ENCODE measurements around the gene TLCD5. TPM values are rescaled to one million over a fixed set of nuclear protein-coding genes. Genes with fewer than 3 reads are reported as not detected.
A peak's percentile ranks its signal among the peaks of the same experiment; 100 is the strongest.

Gene TLCD5
- total RNA-seq, 1 donor from 2014 or later: 11.6 TPM

GRCh38 chr11:120302001-120302805 is 22.9 kb upstream of the TLCD5 start:
- Mint-ChIP-seq H3K4me1 (ENCODE audit: unreplicated experiment) (peaks cover 16% of the 10 kb centered on the region), H3K9me3 (no peaks in the 10 kb centered on the region), H3K27ac (peak overlapping the region; percentile 91), H3K27me3 (peaks cover 17% of the 10 kb centered on the region), H3K36me3 (no peaks in the 10 kb centered on the region), H3K4me3 (peak overlapping the region; percentile 19)
- no peak for DNase-seq (ENCODE audit: extremely low spot score, unreplicated experiment)
- TF ChIP-seq CTCF (conservative IDR thresholded peaks at IDR 0.05): no peak

DNA sequence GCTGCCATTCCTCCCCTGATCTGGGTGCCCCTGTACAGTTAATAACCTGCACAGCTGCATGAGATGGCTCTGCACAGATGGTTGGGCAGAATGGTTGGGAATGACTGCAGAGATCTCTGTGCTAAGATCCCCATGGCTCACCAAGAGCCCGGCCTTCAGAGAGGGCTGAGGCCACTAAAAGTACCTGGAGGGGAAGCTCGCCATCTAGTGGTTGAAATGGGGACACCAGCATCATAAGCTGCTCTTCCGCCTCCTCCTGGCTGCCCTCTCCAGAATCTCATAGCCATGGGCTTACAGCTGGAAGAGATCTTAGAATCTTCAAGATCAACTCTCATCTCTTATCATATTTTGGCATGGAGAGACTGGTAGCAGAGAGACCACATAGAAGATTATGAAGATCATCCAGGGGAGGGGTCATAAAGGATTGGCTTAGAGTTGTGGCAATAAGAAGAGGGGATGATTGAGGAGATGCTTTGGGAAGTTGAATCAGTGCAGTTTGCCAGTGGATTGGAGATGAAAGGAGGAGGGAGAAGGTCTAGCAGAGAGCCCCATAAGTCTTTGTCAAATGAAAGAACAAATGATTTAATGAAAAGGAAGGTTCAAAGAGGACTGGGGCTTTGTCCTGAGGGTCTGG is 22.0 kb upstream of the TLCD5 start:
- Mint-ChIP-seq H3K27me3 (peaks cover 14% of the 10 kb centered on the region), H3K36me3 (no peaks in the 10 kb centered on the region), H3K4me1 (ENCODE audit: unreplicated experiment) (peaks cover 16% of the 10 kb centered on the region), H3K27ac (peak overlapping the region; percentile 96), H3K9me3 (no peaks in the 10 kb centered on the region), H3K4me3 (no peak overlapping the region)
- peak; percentile 95 for TF ChIP-seq CTCF (conservative IDR thresholded peaks at IDR 0.05)
- DNase-seq (ENCODE audit: extremely low spot score, unreplicated experiment): no peak

GRCh38 chr11:120304526-120304925 is 20.6 kb upstream of the TLCD5 start:
- H3K36me3 Mint-ChIP-seq: no peaks in the 10 kb centered on the region
- H3K9me3 Mint-ChIP-seq: no peaks in the 10 kb centered on the region
- TF ChIP-seq CTCF (conservative IDR thresholded peaks at IDR 0.05): no peak
- DNase-seq (ENCODE audit: extremely low spot score, unreplicated experiment): no peak
- H3K27me3 Mint-ChIP-seq: peaks cover 6% of the 10 kb centered on the region
- H3K27ac Mint-ChIP-seq: peak overlapping the region; percentile 96
- H3K4me1 Mint-ChIP-seq (ENCODE audit: unreplicated experiment): peaks cover 16% of the 10 kb centered on the region
- peak overlapping the region; percentile 68 for H3K4me3 Mint-ChIP-seq

- H3K9me3 Mint-ChIP-seq: no peaks in the 10 kb centered on the region
- no peak for DNase-seq (ENCODE audit: extremely low spot score, unreplicated experiment)
- H3K4me1 Mint-ChIP-seq (ENCODE audit: unreplicated experiment): peaks cover 12% of the 10 kb centered on the region
- TF ChIP-seq CTCF (conservative IDR thresholded peaks at IDR 0.05): no peak
- no peaks in the 10 kb centered on the region for H3K36me3 Mint-ChIP-seq
- no peak overlapping the region for H3K4me3 Mint-ChIP-seq
- peaks cover 3% of the 10 kb centered on the region for H3K27me3 Mint-ChIP-seq
- H3K27ac Mint-ChIP-seq: peak overlapping the region; percentile 96
Observed at GRCh38 chr11:120305286-120305685, 19.8 kb upstream of the TLCD5 start.

DNA sequence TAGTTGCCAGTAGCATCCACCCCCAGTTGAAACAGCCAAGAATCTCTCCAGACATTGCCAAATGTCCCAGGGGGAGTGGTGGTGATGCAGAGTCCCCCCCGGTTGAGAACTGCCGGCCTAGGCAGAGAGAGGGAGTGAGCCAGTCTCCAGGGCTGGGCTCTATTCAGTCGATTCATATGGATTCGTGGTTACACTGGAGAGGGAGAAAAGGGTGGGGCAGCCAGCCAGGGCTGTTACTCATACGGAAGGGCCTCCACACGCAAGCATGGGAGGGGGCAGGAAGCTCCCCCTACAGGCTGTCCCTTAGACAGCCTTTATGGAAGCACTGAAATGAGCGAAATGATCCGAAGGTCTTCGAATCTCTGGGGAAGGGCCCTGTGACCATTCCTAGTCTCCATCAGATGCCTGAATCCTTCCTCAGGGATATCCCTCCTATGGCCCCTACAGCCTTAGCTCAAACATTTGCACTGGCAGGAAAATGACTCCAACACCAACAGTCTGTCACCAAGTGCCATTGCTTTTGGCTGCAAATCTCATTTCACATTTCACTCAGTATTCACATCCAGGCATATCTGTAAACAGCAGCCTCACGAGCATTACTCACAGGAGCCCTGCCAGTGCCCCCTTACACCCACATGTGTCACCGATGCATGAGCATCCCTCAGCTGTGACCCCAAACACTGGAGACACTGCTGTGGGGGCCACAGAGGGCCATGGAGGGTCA is 18.4 kb upstream of the TLCD5 start:
- Mint-ChIP-seq H3K27me3 (peaks cover 3% of the 10 kb centered on the region), H3K9me3 (no peaks in the 10 kb centered on the region), H3K4me1 (ENCODE audit: unreplicated experiment) (peaks cover 12% of the 10 kb centered on the region), H3K4me3 (no peak overlapping the region), H3K36me3 (no peaks in the 10 kb centered on the region), H3K27ac (peak overlapping the region; percentile 82)
- peak; percentile 51 for TF ChIP-seq CTCF (conservative IDR thresholded peaks at IDR 0.05)
- no peak for DNase-seq (ENCODE audit: extremely low spot score, unreplicated experiment)
